HUDEP-2 (cell line): ENCODE data around the gene PSMD14.
"Not testable (repeated sequence)": the region's sequence is repeated elsewhere in the genome, so short reads cannot be mapped to it uniquely, and the experiment has no call there.

Experiments used
- DNase-seq, 76 experiments: peaks; one replicate each; lab custom pipeline; 2025; ENCODE audit not compliant: unreplicated experiment in 76 of 76; lab: John Stamatoyannopoulos, UW

Gene PSMD14

GRCh38 chr2:161308178-161308955 is at the start of gene PSMD14:
TSS of gene PSMD14 (plus strand) at chr2:161308425. CDS start at chr2:161318826, 10,401 bp downstream.
- peak in 75 of 76 experiments; percentile 37 to 89 (median 82) for DNase-seq

- DNase-seq = no peak
Measured at GRCh38 chr2:161265874-161266273, 42.4 kb upstream of the PSMD14 start.

GRCh38 chr2:161269111-161269510 is 39.1 kb upstream of the PSMD14 start:
- no peak for DNase-seq

- DNase-seq = peak in 26 of 76 experiments; percentile 1 to 54 (median 24)
Measured at GRCh38 chr2:161273038-161273760, 35.0 kb upstream of the PSMD14 start.

DNA sequence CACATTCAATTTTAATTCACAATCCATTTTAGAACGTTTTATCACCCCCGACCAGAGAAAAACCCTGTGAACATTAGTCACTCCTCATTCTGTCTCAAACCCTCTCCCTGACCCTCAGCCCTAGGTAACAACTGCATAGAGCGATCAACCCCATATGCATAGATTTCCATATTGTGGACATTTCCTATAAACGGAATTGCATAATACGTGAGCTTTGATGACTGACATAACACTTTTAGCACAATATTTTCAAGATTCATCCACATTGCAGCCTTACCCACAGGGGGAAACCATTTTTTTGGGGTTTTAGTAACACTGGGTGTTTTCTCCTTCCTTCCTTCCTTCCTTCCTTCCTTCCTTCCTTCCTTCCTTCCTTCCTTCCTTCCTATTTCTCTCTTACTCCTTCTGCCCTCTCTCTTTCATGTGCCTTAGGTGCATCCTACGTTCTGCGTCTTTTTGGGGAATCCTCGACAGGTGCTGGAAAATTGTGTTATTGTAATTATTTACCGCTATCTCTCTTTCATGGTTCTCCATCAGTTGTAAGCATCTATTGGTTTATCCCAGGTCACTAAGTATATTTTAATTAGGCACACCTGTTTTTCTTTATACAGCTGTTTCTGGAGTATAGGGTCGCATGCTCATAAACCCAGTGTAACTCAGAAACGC is 29.5 kb upstream of the PSMD14 start:
- not testable (repeated sequence) for DNase-seq

DNA sequence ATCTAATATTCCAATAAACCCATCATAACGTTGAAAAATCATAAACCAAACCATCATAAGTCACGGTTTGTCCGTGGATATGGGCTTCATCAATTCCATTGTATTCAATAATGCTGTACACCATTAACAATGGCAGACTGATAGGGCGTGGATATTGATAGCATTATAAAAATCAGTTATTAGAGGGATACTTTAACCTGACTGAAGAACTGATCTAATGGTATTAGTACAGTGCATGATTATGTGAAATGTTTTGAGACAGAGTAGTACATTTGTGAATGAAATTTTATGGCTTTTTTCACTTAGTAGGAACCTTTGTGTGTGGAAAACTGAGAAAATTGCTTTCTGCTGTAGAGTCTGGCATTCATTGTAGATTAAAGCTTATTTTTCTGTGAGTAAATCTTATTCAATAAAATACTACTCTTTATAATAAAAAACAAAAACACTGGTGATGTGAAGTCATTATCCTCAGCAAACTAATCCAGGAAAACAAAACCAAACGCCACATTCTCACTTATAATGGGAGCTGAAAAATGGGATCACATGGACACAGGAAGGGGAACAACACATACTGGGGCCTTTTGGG is 28.9 kb upstream of the PSMD14 start:
- not testable (repeated sequence) for DNase-seq

DNA sequence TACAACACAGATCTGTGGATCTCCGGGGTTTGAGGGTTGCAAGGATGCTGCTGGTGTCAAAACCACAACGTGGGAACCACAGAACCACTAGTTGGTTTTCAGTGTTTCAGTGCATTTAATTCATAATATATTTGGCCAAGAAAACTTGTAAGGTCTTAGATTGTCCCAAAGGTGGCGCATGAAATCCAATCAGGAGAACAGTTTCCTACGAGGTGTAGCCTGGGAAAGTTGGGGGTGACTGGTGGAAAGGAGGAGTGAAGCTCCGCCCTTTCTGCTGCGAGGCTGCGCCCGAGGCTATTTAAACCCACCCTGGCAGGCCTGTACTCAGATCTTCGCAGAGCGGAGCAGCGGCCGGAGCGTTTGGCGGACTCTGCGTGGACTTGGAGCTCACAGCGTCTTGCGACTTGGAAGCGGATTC is 27.3 kb upstream of the PSMD14 start:
- not testable (repeated sequence) for DNase-seq

DNA sequence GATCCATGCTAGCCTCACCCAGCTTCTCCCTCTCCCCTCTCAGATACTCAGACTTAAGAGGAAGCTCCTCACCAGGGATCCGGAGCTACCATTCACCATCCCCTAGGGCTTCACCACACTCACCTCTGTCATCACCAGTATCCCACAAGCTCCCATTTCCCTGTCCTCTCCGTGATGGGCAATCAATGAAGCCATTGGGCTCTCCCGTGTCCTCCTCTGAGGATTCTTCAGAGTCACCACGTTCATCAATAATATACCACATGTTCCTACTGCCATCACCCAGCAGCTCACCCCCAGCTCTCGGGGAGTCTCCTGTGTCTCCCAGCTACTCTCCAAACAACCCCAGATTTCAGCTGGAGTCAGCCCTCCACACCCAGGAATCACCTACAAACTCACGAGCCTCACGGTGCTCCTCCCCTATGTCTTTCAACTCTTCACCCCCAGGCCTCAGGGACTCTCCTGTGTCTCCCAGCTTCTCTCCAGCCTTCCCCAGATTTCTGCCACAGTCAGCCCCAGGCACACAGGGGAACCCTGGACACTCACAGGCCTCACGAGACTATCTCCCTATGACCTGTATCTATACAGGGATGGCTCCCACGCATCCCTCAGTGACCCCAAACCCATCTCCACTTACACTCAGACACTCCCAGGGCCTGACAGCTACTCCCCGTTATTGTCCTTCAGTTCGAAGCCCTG is 26.5 kb upstream of the PSMD14 start:
- DNase-seq = not testable (repeated sequence)

DNA sequence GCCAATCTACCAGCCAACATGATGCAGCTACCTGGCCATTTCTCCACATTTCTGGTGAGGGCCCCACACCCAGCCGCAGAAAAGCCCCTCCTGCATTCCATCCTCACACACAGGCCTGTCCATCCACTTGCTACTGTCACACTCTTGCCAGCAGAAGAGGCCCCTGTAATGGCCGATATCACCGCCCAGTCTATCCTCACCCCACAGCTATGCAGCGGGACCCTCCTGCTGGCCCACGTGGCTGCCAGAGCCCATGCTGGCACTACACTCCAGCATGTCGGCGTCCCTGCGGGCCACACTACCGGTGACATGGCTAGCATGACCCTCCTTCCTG is 25.9 kb upstream of the PSMD14 start:
- DNase-seq = not testable (repeated sequence)

DNA sequence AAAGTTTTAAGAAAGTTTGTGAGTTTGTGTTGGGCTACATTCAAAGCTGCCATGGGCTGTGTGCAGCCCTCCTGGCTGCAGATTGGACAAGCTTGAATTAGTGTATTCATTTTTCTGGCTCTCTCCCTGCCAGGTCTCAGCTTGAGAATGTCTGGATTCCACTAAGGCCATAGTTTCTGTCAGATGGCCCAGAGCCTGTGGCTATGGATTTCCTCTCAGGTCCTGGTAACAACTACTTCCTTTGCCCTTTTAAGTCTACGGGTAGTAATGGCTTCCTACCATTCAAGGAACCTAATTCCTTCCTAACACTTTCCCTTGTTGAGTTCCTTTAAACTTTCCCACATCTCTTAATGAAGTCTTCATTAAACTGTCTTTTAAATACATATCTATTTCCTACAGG is 24.3 kb upstream of the PSMD14 start:
- no peak for DNase-seq

GRCh38 chr2:161303535-161304050 is 4.6 kb upstream of the PSMD14 start:
- DNase-seq = no peak

DNA sequence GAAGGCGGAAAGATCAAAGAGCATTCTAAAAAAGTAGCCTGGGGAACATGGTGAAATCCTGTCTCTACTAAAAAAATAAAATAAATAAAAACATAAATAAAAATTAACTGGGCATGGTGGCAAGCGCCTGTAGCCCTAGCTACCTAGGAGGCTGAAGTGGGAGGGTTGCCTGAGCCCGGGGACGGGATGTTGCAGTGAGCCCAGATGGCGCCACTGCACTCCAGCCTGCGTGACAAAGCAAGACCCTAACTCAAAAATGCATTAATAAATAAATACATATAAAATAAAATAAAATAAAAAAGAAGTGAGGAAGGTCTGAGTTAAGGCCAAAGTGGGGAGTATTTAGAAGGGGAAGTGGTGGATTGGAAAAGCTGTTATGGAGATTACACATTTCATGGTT is 1.3 kb upstream of the PSMD14 start:
- DNase-seq = no peak

- no peak for DNase-seq
Measured at GRCh38 chr2:161307676-161308075, 549 bp upstream of the PSMD14 start.

GRCh38 chr2:161312996-161313395 is 4.8 kb downstream of the PSMD14 start:
- no peak for DNase-seq

- DNase-seq = no peak
Measured at GRCh38 chr2:161315380-161315779, 7.2 kb downstream of the PSMD14 start.

- DNase-seq = no peak
Measured at GRCh38 chr2:161316701-161317100, 8.5 kb downstream of the PSMD14 start.

GRCh38 chr2:161321944-161322648 is 13.9 kb downstream of the PSMD14 start:
- DNase-seq = no peak

- DNase-seq = no peak
Measured at GRCh38 chr2:161324876-161325275, 16.7 kb downstream of the PSMD14 start.

GRCh38 chr2:161327582-161327981 is 19.4 kb downstream of the PSMD14 start:
- no peak for DNase-seq
